ENCODE measurements around the gene HOXC4. TPM values are rescaled to one million over a fixed set of nuclear protein-coding genes. Genes with fewer than 3 reads are reported as not detected.

Gene HOXC4
- total and polyA plus RNA-seq, 2 of the 8 experiments (the other 6 are each of a cell fraction or from before 2014, with no cell fraction given), result not detected

DNA sequence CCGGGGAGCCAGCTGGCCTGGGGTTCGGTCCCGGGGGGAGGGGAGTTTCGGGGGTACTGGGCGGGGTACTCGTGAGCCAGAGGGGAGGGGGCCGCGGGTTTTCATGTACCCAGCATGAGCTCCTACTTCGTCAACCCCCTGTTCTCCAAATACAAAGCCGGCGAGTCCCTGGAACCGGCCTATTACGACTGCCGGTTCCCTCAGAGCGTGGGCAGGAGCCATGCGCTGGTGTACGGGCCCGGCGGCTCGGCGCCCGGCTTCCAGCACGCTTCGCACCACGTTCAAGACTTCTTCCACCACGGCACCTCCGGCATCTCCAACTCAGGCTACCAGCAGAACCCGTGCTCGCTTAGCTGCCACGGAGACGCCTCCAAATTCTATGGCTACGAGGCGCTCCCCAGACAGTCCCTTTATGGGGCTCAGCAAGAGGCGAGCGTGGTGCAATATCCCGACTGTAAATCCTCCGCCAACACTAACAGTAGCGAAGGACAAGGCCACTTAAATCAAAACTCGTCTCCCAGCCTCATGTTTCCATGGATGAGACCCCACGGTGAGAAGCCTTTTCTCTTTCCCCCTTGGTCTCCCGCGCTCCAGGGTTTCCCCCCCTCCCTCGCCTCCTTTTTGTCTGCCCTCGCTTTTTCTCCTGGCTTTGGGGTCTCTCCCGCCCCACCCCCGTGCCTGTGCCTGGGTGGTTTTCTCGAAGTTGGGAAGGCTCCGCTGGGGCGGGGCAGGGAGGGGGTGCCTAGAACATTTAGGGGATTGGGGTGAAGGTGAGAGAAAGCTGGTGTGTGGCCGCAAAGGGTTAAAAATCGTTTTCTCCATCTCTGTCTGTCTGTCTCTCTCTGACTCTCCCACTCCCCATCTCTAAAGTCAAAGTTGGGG, 44.2 kb upstream of the HOXC4 start:
- Histone ChIP-seq H3K56ac (replicated peaks; ENCODE audit: insufficient read length, low read depth, low read length) (no peak overlapping the region), H2BK5ac (ENCODE audit: low read depth, low read length) (no peak overlapping the region), H3K9me3 (ENCODE audit: insufficient read depth in 2 of 2, low read depth in 1 of 2, low read length in 1 of 2) (no peaks in the 10 kb centered on the region), H2BK12ac (ENCODE audit: low read depth, low read length) (peak overlapping the region; percentile 80; the same call in 1 of the 2 replicates), H2AFZ (ENCODE audit: low read length) (no peak overlapping the region), H3K23ac (ENCODE audit: insufficient read length) (no peak overlapping the region), H3K27me3 (replicated peaks in 1 of 4; ENCODE audit: control insufficient read depth in 3 of 4, extremely low read depth in 1 of 4, insufficient read depth in 3 of 4, low read length in 3 of 4) (peaks cover 96 to 100% (median 98%) of the 10 kb centered on the region in 4 experiments), H2BK15ac (ENCODE audit: low read length) (no peak overlapping the region), H2BK20ac (ENCODE audit: low read length) (no peak overlapping the region), H3K4ac (replicated peaks; ENCODE audit: insufficient read length, low read depth, low read length) (no peak overlapping the region), H4K8ac (ENCODE audit: extremely low read depth, insufficient read depth, low read length) (no peak overlapping the region), H3K36me3 (ENCODE audit: control insufficient read depth in 2 of 4, insufficient read depth in 4 of 4, low read length in 3 of 4) (no peaks in the 10 kb centered on the region), H4K20me1 (replicated peaks in 1 of 2; ENCODE audit: control insufficient read depth in 1 of 2, insufficient read depth in 2 of 2, low read length in 2 of 2) (peaks cover 0 to 42% of the 10 kb centered on the region in 2 experiments), H2BK120ac (replicated peaks; ENCODE audit: low read depth, low read length) (no peak overlapping the region), H3K4me2 (ENCODE audit: insufficient read depth in 1 of 2, low read depth in 2 of 2, low read length in 2 of 2) (peak overlapping the region in 1 of 2 experiments; percentile 43; a peak in 2 of 4 replicates), H3K14ac (ENCODE audit: insufficient read length) (no peak overlapping the region), H3K4me3 (ENCODE audit: extremely low read depth in 1 of 4, insufficient read depth in 2 of 4, low read depth in 3 of 4, low read length in 4 of 4) (no peak overlapping the region), H3K79me2 (ENCODE audit: control insufficient read depth in 1 of 2, insufficient read depth in 2 of 2, low read length in 2 of 2) (no peaks in the 10 kb centered on the region), H3K9ac (replicated peaks in 1 of 4; ENCODE audit: extremely low read depth in 1 of 4, low read depth in 3 of 4, low read length in 3 of 4) (no peak overlapping the region), H3K79me1 (ENCODE audit: low read depth, low read length) (no peaks in the 10 kb centered on the region), H4K5ac (ENCODE audit: insufficient read length, low read depth, low read length) (no peak overlapping the region), H4K91ac (replicated peaks; ENCODE audit: insufficient read length, low read length) (no peak overlapping the region), H3K23me2 (ENCODE audit: low read depth, low read length) (no peaks in the 10 kb centered on the region), H2AK5ac (ENCODE audit: low read depth, low read length) (no peak overlapping the region), H3K4me1 (replicated peaks in 1 of 4; ENCODE audit: control insufficient read depth in 3 of 4, insufficient read depth in 4 of 4, low read length in 3 of 4) (peaks cover 0 to 4% (median 0%) of the 10 kb centered on the region in 4 experiments; a peak in 2 of 7 replicates), H3K27ac (ENCODE audit: low read depth, low read length) (no peak overlapping the region), H3K18ac (ENCODE audit: extremely low read depth, low read length) (no peak overlapping the region; the same call in 1 of the 2 replicates)
- DNase-seq (ENCODE audit: low read depth in 1 of 2, low spot score in 2 of 2) (no peak), FAIRE-seq (no peak)
- WGBS, 2 experiments (ENCODE audit: extremely low coverage in 1 of 2, insufficient coverage in 1 of 2, insufficient read length in 1 of 2, insufficient replicate concordance in 2 of 2, low coverage in 1 of 2, low lambda C conversion rate in 2 of 2, missing lambda C conversion rate in 1 of 2), result 9% methylated on average over 34 of the region's 51 CpGs; no CpG with 5 or more reads in 1 of the 2 experiments
- POLR2A ChIA-PET (ENCODE audit: partially characterized antibody), result interaction anchor here (0.6 to 1.2 kb wide), 7 partner anchors 9 to 263 kb away, joined by 3 to 8 read pairs (median 3); partner anchors contain the start of gene HOXC9
- CTCF ChIA-PET (ENCODE audit: partially characterized antibody), result interaction anchor here (0.7 to 11.3 kb wide), 12 partner anchors 8 to 347 kb away, joined by 3 to 172 read pairs (median 26); partner anchors contain the start of genes HOXC10, HOXC5, HOXC6 and SMUG1
- TF ChIP-seq EP300 (IDR thresholded peaks at IDR 0.05; ENCODE audit: borderline replicate concordance in 1 of 2, low read depth in 2 of 2, low read length in 2 of 2) (no peak), SUZ12 (IDR thresholded peaks at IDR 0.05; ENCODE audit: low read length) (peak; percentile 99), BACH1 (IDR thresholded peaks at IDR 0.05; ENCODE audit: low read length) (no peak), HDAC2 (IDR thresholded peaks at IDR 0.05; ENCODE audit: borderline replicate concordance in 1 of 2, low read depth in 2 of 2, low read length in 2 of 2) (no peak), KDM5A (IDR thresholded peaks at IDR 0.05; ENCODE audit: low read length) (no peak), SIN3A (conservative IDR thresholded peaks at IDR 0.05 in 1 of 2, IDR thresholded peaks at IDR 0.05 in 1 of 2; ENCODE audit: low read depth in 1 of 2, low read length in 2 of 2) (no peak), RXRA (IDR thresholded peaks at IDR 0.05; ENCODE audit: insufficient read depth, low read depth, low read length) (no peak), SIX5 (IDR thresholded peaks at IDR 0.05; ENCODE audit: low read depth, low read length) (no peak), CREB1 (IDR thresholded peaks at IDR 0.05) (no peak), TAF1 (IDR thresholded peaks at IDR 0.05; ENCODE audit: low read depth, low read length) (no peak)

Data from H1 (cell line).